IPS-18c (cell line): ENCODE measurements around the gene FIGNL2.
"Not testable (repeated sequence)": the region's sequence is repeated elsewhere in the genome, so short reads cannot be mapped to it uniquely, and the experiment has no call there.

ENCODE experiments used
- H3K4me3 ChIP-seq: 2 replicates; pipeline ENCODE4 v1.7.0; 2013; ENCODE audit warnings: low read depth, mild to moderate bottlenecking, low read length, moderate library complexity; ENCODE audit not compliant: insufficient read depth
- H3K9me3 ChIP-seq: one replicate; pipeline ENCODE4 v1.6.1; 2013; ENCODE audit warnings: mild to moderate bottlenecking, low read length, moderate library complexity; ENCODE audit not compliant: control insufficient read depth, insufficient read depth

The FIGNL2 gene

GRCh38 chr12:51848326-51848727, at the start of gene FIGNL2:
FIGNL2 (minus strand) TSS chr12:51848718; CDS start chr12:51822413, 26,305 bp downstream.
- Histone ChIP-seq H3K9me3 (no peaks in the 10 kb centered on the region), H3K4me3 (peak within 1 kb of the TSS; percentile 78)

- Histone ChIP-seq H3K4me3 (no peak overlapping the region), H3K9me3 (no peaks in the 10 kb centered on the region)
Measured at GRCh38 chr12:51897181-51897580, 48.7 kb upstream of the FIGNL2 start.

- H3K9me3 ChIP-seq = no peaks in the 10 kb centered on the region
- no peak overlapping the region for H3K4me3 ChIP-seq
Measured at GRCh38 chr12:51896236-51896635, 47.7 kb upstream of the FIGNL2 start.

- Histone ChIP-seq H3K9me3 (no peaks in the 10 kb centered on the region), H3K4me3 (no peak overlapping the region)
Measured at GRCh38 chr12:51895378-51896135, 47.0 kb upstream of the FIGNL2 start.

- H3K9me3 ChIP-seq = no peaks in the 10 kb centered on the region
- no peak overlapping the region for H3K4me3 ChIP-seq
Measured at GRCh38 chr12:51893786-51894185, 45.3 kb upstream of the FIGNL2 start.

GRCh38 chr12:51891843-51892242, 43.3 kb upstream of the FIGNL2 start:
- Histone ChIP-seq H3K4me3 (no peak overlapping the region), H3K9me3 (no peaks in the 10 kb centered on the region)

GRCh38 chr12:51890511-51891171, 42.1 kb upstream of the FIGNL2 start:
- H3K4me3 ChIP-seq = no peak overlapping the region
- no peaks in the 10 kb centered on the region for H3K9me3 ChIP-seq

GRCh38 chr12:51890133-51890464, 41.6 kb upstream of the FIGNL2 start:
- no peaks in the 10 kb centered on the region for H3K9me3 ChIP-seq
- no peak overlapping the region for H3K4me3 ChIP-seq

- H3K4me3 ChIP-seq = no peak overlapping the region
- no peaks in the 10 kb centered on the region for H3K9me3 ChIP-seq
Measured at GRCh38 chr12:51889216-51890132, 41.0 kb upstream of the FIGNL2 start.

GRCh38 chr12:51888316-51889215, 40.0 kb upstream of the FIGNL2 start:
- Histone ChIP-seq H3K4me3 (peak overlapping the region; percentile 50), H3K9me3 (no peaks in the 10 kb centered on the region)

- H3K4me3 ChIP-seq = peak within 1 kb of the TSS; percentile 50
- H3K9me3 ChIP-seq = no peaks in the 10 kb centered on the region
Measured at GRCh38 chr12:51887476-51888315, 39.2 kb upstream of the FIGNL2 start, which contains the start of gene ANKRD33. ANKRD33 (plus strand) TSS chr12:51888103; CDS start chr12:51888187, 84 bp downstream.

GRCh38 chr12:51886021-51886710, 37.6 kb upstream of the FIGNL2 start:
- H3K9me3 ChIP-seq = no peaks in the 10 kb centered on the region
- no peak overlapping the region for H3K4me3 ChIP-seq

GRCh38 chr12:51885294-51886020, 36.9 kb upstream of the FIGNL2 start:
- not testable (repeated sequence) for H3K9me3 ChIP-seq, H3K4me3 ChIP-seq

- H3K4me3 ChIP-seq = no peak overlapping the region
Measured at GRCh38 chr12:51884676-51885229, 36.2 kb upstream of the FIGNL2 start.

More at GRCh38 chr12:51884676-51885229, 36.2 kb upstream of the FIGNL2 start:
- no peaks in the 10 kb centered on the region for H3K9me3 ChIP-seq
